ENCODE measurements around the gene ADIPOR2. TPM values are rescaled to one million over a fixed set of nuclear protein-coding genes. Genes with fewer than 3 reads are reported as not detected.

The ADIPOR2 gene
- total and polyA plus RNA-seq, 10 of the 15 experiments (the other 5 are each of a cell fraction or from before 2014, with no cell fraction given): 8.6 to 65.0 (median 38.0) TPM

GRCh38 chr12:1691123-1692007 lies 495 bp downstream of the ADIPOR2 start (continued):
- TF ChIP-seq NR2C1 (IDR thresholded peaks at IDR 0.05) (no peak), LARP7 (IDR thresholded peaks at IDR 0.05) (peak; percentile 63; the same call in 1 of the 2 replicates), BHLHE40 (IDR thresholded peaks at IDR 0.05; ENCODE audit: borderline replicate concordance in 1 of 2, low read depth in 2 of 2, low read length in 1 of 2) (no peak), MEF2B (IDR thresholded peaks at IDR 0.05; ENCODE audit: partially characterized antibody, poor library complexity, severe bottlenecking) (no peak), SMAD1 (IDR thresholded peaks at IDR 0.05; ENCODE audit: low read depth, partially characterized antibody) (no peak), POLR2AphosphoS5 (IDR thresholded peaks at IDR 0.05; ENCODE audit: low read length) (no peak), CHD1 (IDR thresholded peaks at IDR 0.05; ENCODE audit: low read depth, low read length) (no peak), PAX8 (IDR thresholded peaks at IDR 0.05) (no peak), ZNF24 (IDR thresholded peaks at IDR 0.05) (no peak), MEF2A (IDR thresholded peaks at IDR 0.05; ENCODE audit: insufficient read depth, low read depth, low read length) (no peak)
- TF ChIP-seq, protein P1, sequence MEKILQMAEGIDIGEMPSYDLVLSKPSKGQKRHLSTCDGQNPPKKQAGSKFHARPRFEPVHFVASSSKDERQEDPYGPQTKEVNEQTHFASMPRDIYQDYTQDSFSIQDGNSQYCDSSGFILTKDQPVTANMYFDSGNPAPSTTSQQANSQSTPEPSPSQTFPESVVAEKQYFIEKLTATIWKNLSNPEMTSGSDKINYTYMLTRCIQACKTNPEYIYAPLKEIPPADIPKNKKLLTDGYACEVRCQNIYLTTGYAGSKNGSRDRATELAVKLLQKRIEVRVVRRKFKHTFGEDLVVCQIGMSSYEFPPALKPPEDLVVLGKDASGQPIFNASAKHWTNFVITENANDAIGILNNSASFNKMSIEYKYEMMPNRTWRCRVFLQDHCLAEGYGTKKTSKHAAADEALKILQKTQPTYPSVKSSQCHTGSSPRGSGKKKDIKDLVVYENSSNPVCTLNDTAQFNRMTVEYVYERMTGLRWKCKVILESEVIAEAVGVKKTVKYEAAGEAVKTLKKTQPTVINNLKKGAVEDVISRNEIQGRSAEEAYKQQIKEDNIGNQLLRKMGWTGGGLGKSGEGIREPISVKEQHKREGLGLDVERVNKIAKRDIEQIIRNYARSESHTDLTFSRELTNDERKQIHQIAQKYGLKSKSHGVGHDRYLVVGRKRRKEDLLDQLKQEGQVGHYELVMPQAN (conservative IDR thresholded peaks at IDR 0.05): peak; percentile 60; the same call in 1 of the 2 replicates
- TF ChIP-seq, protein P2, sequence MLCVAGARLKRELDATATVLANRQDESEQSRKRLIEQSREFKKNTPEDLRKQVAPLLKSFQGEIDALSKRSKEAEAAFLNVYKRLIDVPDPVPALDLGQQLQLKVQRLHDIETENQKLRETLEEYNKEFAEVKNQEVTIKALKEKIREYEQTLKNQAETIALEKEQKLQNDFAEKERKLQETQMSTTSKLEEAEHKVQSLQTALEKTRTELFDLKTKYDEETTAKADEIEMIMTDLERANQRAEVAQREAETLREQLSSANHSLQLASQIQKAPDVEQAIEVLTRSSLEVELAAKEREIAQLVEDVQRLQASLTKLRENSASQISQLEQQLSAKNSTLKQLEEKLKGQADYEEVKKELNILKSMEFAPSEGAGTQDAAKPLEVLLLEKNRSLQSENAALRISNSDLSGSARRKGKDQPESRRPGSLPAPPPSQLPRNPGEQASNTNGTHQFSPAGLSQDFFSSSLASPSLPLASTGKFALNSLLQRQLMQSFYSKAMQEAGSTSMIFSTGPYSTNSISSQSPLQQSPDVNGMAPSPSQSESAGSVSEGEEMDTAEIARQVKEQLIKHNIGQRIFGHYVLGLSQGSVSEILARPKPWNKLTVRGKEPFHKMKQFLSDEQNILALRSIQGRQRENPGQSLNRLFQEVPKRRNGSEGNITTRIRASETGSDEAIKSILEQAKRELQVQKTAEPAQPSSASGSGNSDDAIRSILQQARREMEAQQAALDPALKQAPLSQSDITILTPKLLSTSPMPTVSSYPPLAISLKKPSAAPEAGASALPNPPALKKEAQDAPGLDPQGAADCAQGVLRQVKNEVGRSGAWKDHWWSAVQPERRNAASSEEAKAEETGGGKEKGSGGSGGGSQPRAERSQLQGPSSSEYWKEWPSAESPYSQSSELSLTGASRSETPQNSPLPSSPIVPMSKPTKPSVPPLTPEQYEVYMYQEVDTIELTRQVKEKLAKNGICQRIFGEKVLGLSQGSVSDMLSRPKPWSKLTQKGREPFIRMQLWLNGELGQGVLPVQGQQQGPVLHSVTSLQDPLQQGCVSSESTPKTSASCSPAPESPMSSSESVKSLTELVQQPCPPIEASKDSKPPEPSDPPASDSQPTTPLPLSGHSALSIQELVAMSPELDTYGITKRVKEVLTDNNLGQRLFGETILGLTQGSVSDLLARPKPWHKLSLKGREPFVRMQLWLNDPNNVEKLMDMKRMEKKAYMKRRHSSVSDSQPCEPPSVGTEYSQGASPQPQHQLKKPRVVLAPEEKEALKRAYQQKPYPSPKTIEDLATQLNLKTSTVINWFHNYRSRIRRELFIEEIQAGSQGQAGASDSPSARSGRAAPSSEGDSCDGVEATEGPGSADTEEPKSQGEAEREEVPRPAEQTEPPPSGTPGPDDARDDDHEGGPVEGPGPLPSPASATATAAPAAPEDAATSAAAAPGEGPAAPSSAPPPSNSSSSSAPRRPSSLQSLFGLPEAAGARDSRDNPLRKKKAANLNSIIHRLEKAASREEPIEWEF (IDR thresholded peaks at IDR 0.05; ENCODE audit: insufficient replicate concordance, low read depth, low read length): no peak
- TF ChIP-seq, protein P3, sequence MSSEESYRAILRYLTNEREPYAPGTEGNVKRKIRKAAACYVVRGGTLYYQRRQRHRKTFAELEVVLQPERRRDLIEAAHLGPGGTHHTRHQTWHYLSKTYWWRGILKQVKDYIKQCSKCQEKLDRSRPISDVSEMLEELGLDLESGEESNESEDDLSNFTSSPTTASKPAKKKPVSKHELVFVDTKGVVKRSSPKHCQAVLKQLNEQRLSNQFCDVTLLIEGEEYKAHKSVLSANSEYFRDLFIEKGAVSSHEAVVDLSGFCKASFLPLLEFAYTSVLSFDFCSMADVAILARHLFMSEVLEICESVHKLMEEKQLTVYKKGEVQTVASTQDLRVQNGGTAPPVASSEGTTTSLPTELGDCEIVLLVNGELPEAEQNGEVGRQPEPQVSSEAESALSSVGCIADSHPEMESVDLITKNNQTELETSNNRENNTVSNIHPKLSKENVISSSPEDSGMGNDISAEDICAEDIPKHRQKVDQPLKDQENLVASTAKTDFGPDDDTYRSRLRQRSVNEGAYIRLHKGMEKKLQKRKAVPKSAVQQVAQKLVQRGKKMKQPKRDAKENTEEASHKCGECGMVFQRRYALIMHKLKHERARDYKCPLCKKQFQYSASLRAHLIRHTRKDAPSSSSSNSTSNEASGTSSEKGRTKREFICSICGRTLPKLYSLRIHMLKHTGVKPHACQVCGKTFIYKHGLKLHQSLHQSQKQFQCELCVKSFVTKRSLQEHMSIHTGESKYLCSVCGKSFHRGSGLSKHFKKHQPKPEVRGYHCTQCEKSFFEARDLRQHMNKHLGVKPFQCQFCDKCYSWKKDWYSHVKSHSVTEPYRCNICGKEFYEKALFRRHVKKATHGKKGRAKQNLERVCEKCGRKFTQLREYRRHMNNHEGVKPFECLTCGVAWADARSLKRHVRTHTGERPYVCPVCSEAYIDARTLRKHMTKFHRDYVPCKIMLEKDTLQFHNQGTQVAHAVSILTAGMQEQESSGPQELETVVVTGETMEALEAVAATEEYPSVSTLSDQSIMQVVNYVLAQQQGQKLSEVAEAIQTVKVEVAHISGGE (CRISPR knock-in tag; IDR thresholded peaks at IDR 0.05): no peak
- TF ChIP-seq, protein P4, sequence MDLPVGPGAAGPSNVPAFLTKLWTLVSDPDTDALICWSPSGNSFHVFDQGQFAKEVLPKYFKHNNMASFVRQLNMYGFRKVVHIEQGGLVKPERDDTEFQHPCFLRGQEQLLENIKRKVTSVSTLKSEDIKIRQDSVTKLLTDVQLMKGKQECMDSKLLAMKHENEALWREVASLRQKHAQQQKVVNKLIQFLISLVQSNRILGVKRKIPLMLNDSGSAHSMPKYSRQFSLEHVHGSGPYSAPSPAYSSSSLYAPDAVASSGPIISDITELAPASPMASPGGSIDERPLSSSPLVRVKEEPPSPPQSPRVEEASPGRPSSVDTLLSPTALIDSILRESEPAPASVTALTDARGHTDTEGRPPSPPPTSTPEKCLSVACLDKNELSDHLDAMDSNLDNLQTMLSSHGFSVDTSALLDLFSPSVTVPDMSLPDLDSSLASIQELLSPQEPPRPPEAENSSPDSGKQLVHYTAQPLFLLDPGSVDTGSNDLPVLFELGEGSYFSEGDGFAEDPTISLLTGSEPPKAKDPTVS (IDR thresholded peaks at IDR 0.05; ENCODE audit: low read depth, low read length): no peak

Measured in GM12878 (cell line).